Umbilical cord (tissue), 2 donors: ENCODE results near the gene MFSD1. TPM values are rescaled to one million over a fixed set of nuclear protein-coding genes. Genes with fewer than 3 reads are reported as not detected.

Experiments used
- DNase-seq: peaks from one replicate; pipeline ENCODE4 v3.0.0-alpha.2; 2015; ENCODE audit warnings: low spot score
- total RNA-seq: library from RNA; depleted of rRNA; stranded (reverse); fragments of >200 nt; gene quantifications from one replicate; pipeline ENCODE4 v1.2.3, GENCODE V29; 2014; ENCODE audit warnings: low replicate concordance; ENCODE audit not compliant: insufficient read depth

Gene MFSD1
- total RNA-seq, 1 donor from 2014 or later, result 55.6 TPM

- peak; percentile 27 for DNase-seq
These were observed 9.2 kb downstream of the MFSD1 start for GRCh38 chr3:158810823-158811724.

GRCh38 chr3:158819282-158819681 lies 17.4 kb downstream of the MFSD1 start:
- no peak for DNase-seq

- DNase-seq, result no peak
These were observed 18.7 kb downstream of the MFSD1 start for GRCh38 chr3:158820521-158820920.

GRCh38 chr3:158821847-158822246 lies 20.0 kb downstream of the MFSD1 start:
- DNase-seq, result no peak

- DNase-seq, result no peak
These were observed 21.6 kb downstream of the MFSD1 start for GRCh38 chr3:158823426-158823825.

GRCh38 chr3:158827773-158828172 lies 25.9 kb downstream of the MFSD1 start:
- no peak for DNase-seq

GRCh38 chr3:158830391-158830790 lies 28.5 kb downstream of the MFSD1 start:
- no peak for DNase-seq

- DNase-seq, result peak; percentile 94
These were observed 30.0 kb downstream of the MFSD1 start for GRCh38 chr3:158831861-158832260.

- DNase-seq, result peak; percentile 70
These were observed 33.8 kb downstream of the MFSD1 start for GRCh38 chr3:158835631-158836030.

GRCh38 chr3:158836312-158836711 lies 34.5 kb downstream of the MFSD1 start:
- peak; percentile 16 for DNase-seq

GRCh38 chr3:158837240-158837639 lies 35.4 kb downstream of the MFSD1 start:
- DNase-seq, result no peak

GRCh38 chr3:158839966-158840365 lies 38.1 kb downstream of the MFSD1 start:
- no peak for DNase-seq

GRCh38 chr3:158841387-158841786 lies 39.5 kb downstream of the MFSD1 start:
- DNase-seq, result no peak

- DNase-seq, result no peak
These were observed 41.1 kb downstream of the MFSD1 start for GRCh38 chr3:158842976-158843375.

- no peak for DNase-seq
These were observed 44.0 kb downstream of the MFSD1 start for GRCh38 chr3:158845765-158846350.

GRCh38 chr3:158846803-158847451 lies 45.1 kb downstream of the MFSD1 start:
- DNase-seq, result no peak

GRCh38 chr3:158847452-158847821 lies 45.6 kb downstream of the MFSD1 start:
- DNase-seq, result peak; percentile 73

- no peak for DNase-seq
These were observed 46.0 kb downstream of the MFSD1 start for GRCh38 chr3:158847885-158848284.

- DNase-seq, result no peak
These were observed 47.9 kb downstream of the MFSD1 start for GRCh38 chr3:158849757-158850156.

GRCh38 chr3:158859362-158859761 lies 57.5 kb downstream of the MFSD1 start:
- no peak for DNase-seq

GRCh38 chr3:158863247-158863646 lies 61.4 kb downstream of the MFSD1 start:
- no peak for DNase-seq

GRCh38 chr3:158864492-158864891 lies 62.6 kb downstream of the MFSD1 start:
- no peak for DNase-seq

GRCh38 chr3:158875700-158876099 lies 73.8 kb downstream of the MFSD1 start:
- DNase-seq, result no peak
